MM.1S (cell line): ENCODE data around the gene OVOL1.
A peak's percentile ranks its signal among the peaks of the same experiment; 100 is the strongest.
"Not testable (repeated sequence)": the region's sequence is repeated elsewhere in the genome, so short reads cannot be mapped to it uniquely, and the experiment has no call there.

ENCODE experiments used
- DNase-seq: peaks from one replicate; pipeline ENCODE4 v3.0.0-alpha.2; 2015
- H2AFZ ChIP-seq: fragments of 300-600 bp; sonication (generic); 2 replicates; pipeline ENCODE4 v1.6.0; 2016; ENCODE audit warnings: antibody characterized with exemption, low read length
- H3F3A ChIP-seq: fragments of 300-600 bp; sonication (generic); 2 replicates; pipeline ENCODE4 v1.6.1; 2016; ENCODE audit warnings: mild to moderate bottlenecking, antibody characterized with exemption, low read length, moderate library complexity, mixed read lengths; ENCODE audit not compliant: insufficient read depth
- H3K27ac ChIP-seq: fragments of 300-600 bp; sonication (generic); 2 replicates; pipeline ENCODE4 v1.5.1; 2016; ENCODE audit warnings: mild to moderate bottlenecking, low read length
- H3K27me3 ChIP-seq: fragments of 300-600 bp; sonication (generic); replicated peaks from 2 replicates; pipeline ENCODE4 v1.6.0; 2016; ENCODE audit warnings: low read length; ENCODE audit not compliant: insufficient read depth
- H3K36me3 ChIP-seq: fragments of 300-600 bp; sonication (generic); replicated peaks from 2 replicates; pipeline ENCODE4 v1.6.1; 2016; ENCODE audit warnings: mild to moderate bottlenecking, low read length, mixed read lengths; ENCODE audit not compliant: insufficient read depth
- H3K4me1 ChIP-seq: fragments of 300-600 bp; sonication (generic); 2 replicates; pipeline ENCODE4 v1.6.1; 2016; ENCODE audit warnings: low read length, mixed read lengths
- H3K4me2 ChIP-seq: fragments of 300-600 bp; sonication (generic); 2 replicates; pipeline ENCODE4 v1.6.0; 2016; ENCODE audit warnings: low read depth, low read length
- H3K4me3 ChIP-seq: fragments of 300-600 bp; sonication (generic); 2 replicates; pipeline ENCODE4 v1.5.1; 2016; ENCODE audit warnings: low read length, mixed read lengths
- H3K79me2 ChIP-seq: fragments of 300-600 bp; sonication (generic); 2 replicates; pipeline ENCODE4 v1.6.1; 2016; ENCODE audit warnings: mixed run types, low read length, mixed read lengths
- H3K9ac ChIP-seq: fragments of 300-600 bp; sonication (generic); 2 replicates; pipeline ENCODE4 v1.6.1; 2016; ENCODE audit warnings: low read length, mixed read lengths
- H3K9me2 ChIP-seq: fragments of 300-600 bp; sonication (generic); replicated peaks from 2 replicates; pipeline ENCODE4 v1.6.1; 2016; ENCODE audit warnings: mild to moderate bottlenecking, low read length, mixed read lengths; ENCODE audit not compliant: insufficient read depth
- H3K9me3 ChIP-seq: fragments of 300-600 bp; sonication (generic); replicated peaks from 2 replicates; pipeline ENCODE4 v1.6.1; 2016; ENCODE audit warnings: mild to moderate bottlenecking, low read length, mixed read lengths; ENCODE audit not compliant: insufficient read depth
- H4K20me1 ChIP-seq: fragments of 300-600 bp; sonication (generic); 2 replicates; pipeline ENCODE4 v1.6.1; 2016; ENCODE audit warnings: mild to moderate bottlenecking, low read length, moderate library complexity, mixed read lengths; ENCODE audit not compliant: insufficient read depth
- EZH2 ChIP-seq: fragments of 300-600 bp; sonication (generic); optimal IDR thresholded peaks from 2 replicates; pipeline ENCODE3; 2017; ENCODE audit warnings: low read depth, mild to moderate bottlenecking, antibody characterized with exemption, low read length, mixed read lengths
- EZH2phosphoT487 ChIP-seq: fragments of 300-600 bp; sonication (generic); IDR thresholded peaks from 2 replicates; pipeline ENCODE4 v1.6.1; 2018; ENCODE audit warnings: antibody characterized with exemption, low read length
- TF ChIP-seq, protein P1 (sequence below): fragments of 300-600 bp; sonication (generic); IDR thresholded peaks from 2 replicates; pipeline ENCODE4 v1.5.1; 2016; ENCODE audit warnings: antibody characterized with exemption, low read length, mixed read lengths

Gene OVOL1

DNA sequence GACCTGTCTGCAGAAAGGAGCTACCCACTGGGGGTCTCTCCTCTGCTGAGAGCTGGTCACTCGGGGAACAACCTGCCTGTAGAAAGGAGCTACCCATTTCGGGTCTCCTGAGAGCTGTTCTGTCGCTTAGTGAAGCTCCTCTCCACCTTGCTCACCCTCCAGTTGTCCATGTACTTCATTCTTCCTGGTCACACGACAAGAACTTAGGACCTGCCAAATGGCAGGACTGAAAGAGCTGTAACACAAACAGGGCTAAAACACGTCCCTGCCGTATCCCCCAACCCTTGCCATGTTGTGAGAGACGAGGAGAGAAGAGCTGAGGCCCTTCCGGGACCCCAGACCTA, 42.2 kb upstream of the OVOL1 start:
- Histone ChIP-seq H3K27me3 (0 out of 2 replicates have a peak, but pooled peaks cover 6% of the 10 kb centered on the region), H2AFZ (peak overlapping the region; percentile 76), H3K79me2 (no peaks in the 10 kb centered on the region), H3K4me1 (peaks cover 7% of the 10 kb centered on the region; the same call in 1 of the 2 replicates), H3K9me2 (no peaks in the 10 kb centered on the region), H4K20me1 (no peaks in the 10 kb centered on the region), H3K36me3 (no peaks in the 10 kb centered on the region), H3K4me2 (peak overlapping the region; percentile 48), H3K9ac (no peak overlapping the region), H3K27ac (no peak overlapping the region), H3F3A (no peaks in the 10 kb centered on the region), H3K4me3 (no peak overlapping the region), H3K9me3 (no peaks in the 10 kb centered on the region)
- TF ChIP-seq EZH2phosphoT487 (no peak), EZH2 (no peak)
- TF ChIP-seq, protein P1, sequence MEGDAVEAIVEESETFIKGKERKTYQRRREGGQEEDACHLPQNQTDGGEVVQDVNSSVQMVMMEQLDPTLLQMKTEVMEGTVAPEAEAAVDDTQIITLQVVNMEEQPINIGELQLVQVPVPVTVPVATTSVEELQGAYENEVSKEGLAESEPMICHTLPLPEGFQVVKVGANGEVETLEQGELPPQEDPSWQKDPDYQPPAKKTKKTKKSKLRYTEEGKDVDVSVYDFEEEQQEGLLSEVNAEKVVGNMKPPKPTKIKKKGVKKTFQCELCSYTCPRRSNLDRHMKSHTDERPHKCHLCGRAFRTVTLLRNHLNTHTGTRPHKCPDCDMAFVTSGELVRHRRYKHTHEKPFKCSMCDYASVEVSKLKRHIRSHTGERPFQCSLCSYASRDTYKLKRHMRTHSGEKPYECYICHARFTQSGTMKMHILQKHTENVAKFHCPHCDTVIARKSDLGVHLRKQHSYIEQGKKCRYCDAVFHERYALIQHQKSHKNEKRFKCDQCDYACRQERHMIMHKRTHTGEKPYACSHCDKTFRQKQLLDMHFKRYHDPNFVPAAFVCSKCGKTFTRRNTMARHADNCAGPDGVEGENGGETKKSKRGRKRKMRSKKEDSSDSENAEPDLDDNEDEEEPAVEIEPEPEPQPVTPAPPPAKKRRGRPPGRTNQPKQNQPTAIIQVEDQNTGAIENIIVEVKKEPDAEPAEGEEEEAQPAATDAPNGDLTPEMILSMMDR: no peak
- no peak for DNase-seq

DNA sequence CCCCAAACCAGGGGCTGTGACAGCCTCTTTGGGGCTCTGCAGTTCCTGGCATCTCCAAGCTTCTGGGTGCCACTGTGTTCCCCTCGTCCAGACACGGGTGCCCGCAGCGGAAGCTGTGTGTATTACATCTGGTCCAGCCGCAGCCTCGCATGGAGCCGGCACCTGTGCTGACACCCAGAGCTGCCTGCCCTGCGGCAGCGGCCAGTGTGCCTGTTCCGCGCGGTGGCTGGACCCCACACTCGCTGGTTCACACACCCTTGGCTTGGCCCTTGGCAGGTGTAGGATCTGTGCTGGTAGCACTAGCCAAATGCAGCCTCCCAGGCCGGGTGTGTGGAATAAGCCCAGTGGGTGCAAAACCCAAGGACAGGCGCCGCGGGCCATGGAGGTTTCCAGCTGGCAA, 41.8 kb upstream of the OVOL1 start:
- peaks cover 7% of the 10 kb centered on the region; the same call in 1 of the 2 replicates for H3K4me1 ChIP-seq
- H2AFZ ChIP-seq: no peak overlapping the region; the same call in 1 of the 2 replicates
- no peaks in the 10 kb centered on the region for H3K79me2 ChIP-seq
- TF ChIP-seq EZH2phosphoT487: no peak
- TF ChIP-seq EZH2: no peak
- 0 out of 2 replicates have a peak, but pooled peaks cover 6% of the 10 kb centered on the region for H3K27me3 ChIP-seq
- no peaks in the 10 kb centered on the region for H3K9me2 ChIP-seq
- no peak overlapping the region for H3K9ac ChIP-seq
- H3F3A ChIP-seq: no peaks in the 10 kb centered on the region
- no peaks in the 10 kb centered on the region for H4K20me1 ChIP-seq
- H3K4me3 ChIP-seq: no peak overlapping the region
- no peak overlapping the region for H3K27ac ChIP-seq
- H3K36me3 ChIP-seq: no peaks in the 10 kb centered on the region
- no peak for DNase-seq
- H3K4me2 ChIP-seq: no peak overlapping the region; the same call in 1 of the 2 replicates
- no peaks in the 10 kb centered on the region for H3K9me3 ChIP-seq

DNA sequence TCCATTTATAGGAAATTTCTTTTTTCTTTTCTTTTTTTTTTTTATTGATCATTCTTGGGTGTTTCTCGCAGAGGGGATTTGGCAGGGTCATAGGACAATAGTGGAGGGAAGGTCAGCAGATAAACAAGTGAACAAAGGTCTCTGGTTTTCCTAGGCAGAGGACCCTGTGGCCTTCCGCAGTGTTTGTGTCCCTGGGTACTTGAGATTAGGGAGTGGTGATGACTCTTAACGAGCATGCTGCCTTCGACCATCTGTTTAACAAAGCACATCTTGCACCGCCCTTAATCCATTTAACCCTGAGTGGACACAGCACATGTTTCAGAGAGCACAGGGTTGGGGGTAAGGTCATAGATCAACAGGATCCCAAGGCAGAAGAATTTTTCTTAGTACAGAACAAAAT, 24.7 kb upstream of the OVOL1 start:
- not testable (repeated sequence) for H4K20me1 ChIP-seq, H3K4me1 ChIP-seq, H3K9me2 ChIP-seq, H3K36me3 ChIP-seq, H3K79me2 ChIP-seq, H3K9ac ChIP-seq, H3K27me3 ChIP-seq, H2AFZ ChIP-seq, H3K4me3 ChIP-seq, H3K9me3 ChIP-seq, H3K27ac ChIP-seq, H3K4me2 ChIP-seq, H3F3A ChIP-seq, DNase-seq

DNA sequence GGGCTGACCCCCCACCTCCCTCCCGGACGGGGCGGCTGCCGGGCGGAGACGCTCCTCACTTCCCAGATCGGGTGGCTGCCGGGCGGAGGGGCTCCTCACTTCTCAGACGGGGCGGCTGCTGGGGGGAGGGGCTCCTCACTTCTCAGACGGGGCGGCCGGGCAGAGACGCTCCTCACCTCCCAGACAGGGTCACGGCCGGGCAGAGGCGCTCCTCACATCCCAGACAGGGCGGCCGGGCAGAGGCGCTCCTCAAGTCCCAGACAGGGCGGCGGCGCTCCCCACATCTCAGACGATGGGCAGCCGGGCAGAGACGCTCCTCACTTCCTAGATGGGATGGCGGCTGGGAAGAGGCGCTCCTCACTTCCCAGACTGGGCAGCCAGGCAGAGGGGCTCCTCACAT, 24.0 kb upstream of the OVOL1 start:
- not testable (repeated sequence) for H3K27ac ChIP-seq, H4K20me1 ChIP-seq, H3K9me3 ChIP-seq, H3F3A ChIP-seq, H3K27me3 ChIP-seq, H3K4me3 ChIP-seq, H3K9me2 ChIP-seq, H3K4me1 ChIP-seq, H2AFZ ChIP-seq, H3K4me2 ChIP-seq, H3K36me3 ChIP-seq, DNase-seq, H3K9ac ChIP-seq, H3K79me2 ChIP-seq

DNA sequence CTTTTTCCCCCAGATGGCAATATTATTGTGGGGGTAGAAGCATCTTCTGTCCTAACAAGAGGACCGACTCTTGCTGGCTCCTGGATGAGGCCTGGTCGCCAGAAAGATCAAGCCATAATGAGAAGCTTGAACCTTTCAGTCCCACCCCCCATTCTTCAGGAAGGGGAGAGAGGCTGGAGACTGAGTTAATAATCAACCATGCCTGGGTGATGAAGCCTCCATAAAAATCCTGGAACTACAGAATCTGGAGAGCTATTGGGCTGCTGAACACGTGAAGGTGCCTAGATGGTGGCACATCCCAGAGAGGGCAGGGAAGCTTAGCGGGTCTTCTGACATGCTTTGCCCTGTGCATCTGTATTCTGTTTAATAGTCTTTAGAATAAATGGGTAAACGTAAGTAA, 22.4 kb upstream of the OVOL1 start:
- DNase-seq: no peak
- Histone ChIP-seq H3K36me3 (no peaks in the 10 kb centered on the region), H2AFZ (no peak overlapping the region), H3F3A (no peaks in the 10 kb centered on the region), H3K79me2 (no peaks in the 10 kb centered on the region), H3K9ac (no peak overlapping the region), H4K20me1 (no peaks in the 10 kb centered on the region), H3K9me3 (no peaks in the 10 kb centered on the region), H3K4me2 (no peak overlapping the region), H3K4me3 (no peak overlapping the region), H3K4me1 (no peaks in the 10 kb centered on the region), H3K27ac (no peak overlapping the region), H3K27me3 (no peaks in the 10 kb centered on the region), H3K9me2 (no peaks in the 10 kb centered on the region)
- TF ChIP-seq EZH2phosphoT487 (no peak), EZH2 (no peak)
- TF ChIP-seq, protein P1: no peak
